GM23248 (cell line): ENCODE results near the gene CREG1.

Experiments
- EZH2 ChIP-seq: fragments of 200-600 bp; sonication (generic); IDR thresholded peaks from 2 replicates; pipeline ENCODE4 v1.6.1; 2018; ENCODE audit warnings: antibody characterized with exemption, mild to moderate bottlenecking; ENCODE audit not compliant: insufficient read depth, poor library complexity, severe bottlenecking
- EZH2phosphoT487 ChIP-seq: fragments of 200-600 bp; sonication (generic); IDR thresholded peaks from 2 replicates; pipeline ENCODE4 v1.6.1; 2018; ENCODE audit warnings: antibody characterized with exemption, moderate library complexity, mild to moderate bottlenecking, low read depth; ENCODE audit not compliant: insufficient read depth

- TF ChIP-seq EZH2, result no peak
- TF ChIP-seq EZH2phosphoT487, result no peak
Observed at GRCh38 chr1:167543199-167543990, 10.2 kb downstream of the CREG1 start.
